NCI-H69 (cell line): Measurements from ENCODE around the gene UNC50.

Experiments
- DNase-seq: peaks from one replicate; lab custom pipeline; 2025; lab: John Stamatoyannopoulos, UW

The UNC50 gene

GRCh38 chr2:98665677-98666076 lies 57.3 kb downstream of the UNC50 start:
- DNase-seq: no peak
